A549 (cell line): ENCODE data around the gene PSME4. TPM values are rescaled to one million over a fixed set of nuclear protein-coding genes. Genes with fewer than 3 reads are reported as not detected.
A peak's percentile ranks its signal among the peaks of the same experiment; 100 is the strongest.

ENCODE experiments used
- ATAC-seq, 2 experiments: fragments of 200-7000 bp in 1 of 2; fragments of >200 bp in 1 of 2; cut with Nextera tagmentation in 1 of 2; cut with Tn5 transposase in 1 of 2; 3 replicates each; pipeline versions ENCODE4 v1.8.0 to v1.9.1; 2018 to 2020; ENCODE audit warnings: mild to moderate bottlenecking in 1 of 2, moderate library complexity in 1 of 2
- CTCF ChIA-PET: fragments of 300-600 bp; sonication (Branson Sonifier 250); formaldehyde crosslinking; extraction: SDS; loops from one replicate; lab custom pipeline; 2021; ENCODE audit warnings: antibody characterized with exemption, inconsistent platforms; lab: Yijun Ruan, JAX
- POLR2A ChIA-PET: fragments of 350-600 bp; formaldehyde crosslinking; extraction: SDS; loops from one replicate; lab custom pipeline; 2021; ENCODE audit warnings: antibody characterized with exemption, inconsistent platforms; lab: Yijun Ruan, JAX
- DNase-seq, 2 experiments: peaks; one replicate each; pipeline versions ENCODE4 v3.0.0 to v3.0.0-alpha.2; 2011 to 2016; ENCODE audit warnings: low read depth in 1 of 2, low spot score in 1 of 2
- FAIRE-seq: peaks from 2 replicates; lab custom pipeline; 2011; peaks lifted over from hg19 to GRCh38; lab: Jason Lieb, UNC
- H3K27ac ChIP-seq, 2 experiments: fragments of >200 bp; sonication (Bioruptor Twin); formaldehyde crosslinking; 3 replicates each; pipeline ENCODE4 v1.5.1; 2016 to 2017
- H3K4me1 ChIP-seq: fragments of >200 bp; sonication (Bioruptor Twin); formaldehyde crosslinking; 3 replicates; pipeline ENCODE4 v1.6.1; 2016
- H3K4me2 ChIP-seq: fragments of >200 bp; sonication (Bioruptor Twin); formaldehyde crosslinking; 3 replicates; pipeline ENCODE4 v1.6.1; 2016
- H3K4me3 ChIP-seq: fragments of >200 bp; sonication (Bioruptor Twin); formaldehyde crosslinking; 3 replicates; pipeline ENCODE4 v1.5.1; 2016
- H3K9me3 ChIP-seq: fragments of >200 bp; sonication (Bioruptor Twin); formaldehyde crosslinking; 3 replicates; pipeline ENCODE4 v1.6.1; 2016
- CBX8 ChIP-seq: fragments of 200-600 bp; sonication (generic); IDR thresholded peaks from 2 replicates; pipeline ENCODE4 v1.6.1; 2016
- CHD4 ChIP-seq: fragments of 200-600 bp; sonication (generic); IDR thresholded peaks from 2 replicates; pipeline ENCODE4 v1.6.1; 2016; ENCODE audit warnings: antibody characterized with exemption, mild to moderate bottlenecking, borderline replicate concordance
- EHF ChIP-seq: fragments of 250-450 bp; sonication (Bioruptor Pico); IDR thresholded peaks from 2 replicates; pipeline ENCODE4 v1.5.0; 2020; ENCODE audit warnings: mild to moderate bottlenecking
- EP300 ChIP-seq, 2 experiments: fragments of >200 bp; sonication (Bioruptor Twin); formaldehyde crosslinking; IDR thresholded peaks; 2 replicates in 1 of 2; 3 replicates in 1 of 2; pipeline ENCODE4 v1.6.1; 2016 to 2017
- FOSB ChIP-seq: fragments of 250-450 bp; sonication (Bioruptor Pico); IDR thresholded peaks from 2 replicates; pipeline ENCODE4 v1.5.0; 2020; ENCODE audit warnings: mild to moderate bottlenecking, moderate library complexity
- FOSL2 ChIP-seq, 2 experiments: fragments of 450-650 bp in 1 of 2; fragments of >200 bp in 1 of 2; sonication (Bioruptor Twin) in 1 of 2; formaldehyde crosslinking; IDR thresholded peaks; 2 replicates each; pipeline versions ENCODE4 v1.5.0 to v1.6.1; 2016 to 2020; ENCODE audit warnings: mild to moderate bottlenecking in 1 of 2, moderate library complexity in 1 of 2
- GATA3 ChIP-seq: IDR thresholded peaks from 2 replicates; pipeline ENCODE4 v1.6.1; 2012; ENCODE audit warnings: borderline replicate concordance
- HEYL ChIP-seq: fragments of 250-450 bp; sonication (Bioruptor Pico); IDR thresholded peaks from 2 replicates; pipeline ENCODE4 v1.8.0; 2021; ENCODE audit warnings: mild to moderate bottlenecking, moderate library complexity
- HOXA7 ChIP-seq: fragments of 250-450 bp; sonication (Bioruptor Pico); IDR thresholded peaks from 2 replicates; pipeline ENCODE4 v1.5.0; 2020; ENCODE audit warnings: mild to moderate bottlenecking, moderate library complexity
- HOXB5 ChIP-seq: fragments of 250-450 bp; sonication (Bioruptor Pico); IDR thresholded peaks from 2 replicates; pipeline ENCODE4 v1.5.0; 2020; ENCODE audit warnings: mild to moderate bottlenecking, moderate library complexity
- JUNB ChIP-seq: fragments of >200 bp; sonication (Bioruptor Twin); formaldehyde crosslinking; IDR thresholded peaks from 2 replicates; pipeline ENCODE4 v1.6.1; 2016
- MAFK ChIP-seq: fragments of 450-650 bp; IDR thresholded peaks from 2 replicates; pipeline ENCODE4 v1.6.1; 2014; ENCODE audit not compliant: partially characterized antibody
- MAX ChIP-seq: IDR thresholded peaks from 2 replicates; pipeline ENCODE4 v1.6.1; 2012
- MYC ChIP-seq: IDR thresholded peaks from 2 replicates; pipeline ENCODE4 v1.6.1; 2012; ENCODE audit warnings: mild to moderate bottlenecking, inconsistent platforms, low read length, improper control_type of control experiment, borderline replicate concordance
- NFE2L2 ChIP-seq: fragments of 150-350 bp; conservative IDR thresholded peaks from 2 replicates; pipeline ENCODE4 v1.6.1; 2014; ENCODE audit warnings: low read length
- NPAS2 ChIP-seq: fragments of 250-450 bp; sonication (Bioruptor Pico); IDR thresholded peaks from 2 replicates; pipeline ENCODE4 v1.8.0; 2022; ENCODE audit warnings: mild to moderate bottlenecking, moderate library complexity, borderline replicate concordance
- NR3C1 ChIP-seq: fragments of >200 bp; sonication (Bioruptor Twin); formaldehyde crosslinking; IDR thresholded peaks from 3 replicates; pipeline ENCODE4 v1.6.1; 2017
- RAD21 ChIP-seq, 2 experiments: fragments of >200 bp in 1 of 2; sonication (Bioruptor Twin) in 1 of 2; formaldehyde crosslinking in 1 of 2; IDR thresholded peaks in 1 of 2; conservative IDR thresholded peaks in 1 of 2; 2 replicates in 1 of 2; 3 replicates in 1 of 2; pipeline ENCODE4 v1.6.1; 2012 to 2018; ENCODE audit warnings: inconsistent platforms in 1 of 2
- RNF2 ChIP-seq: fragments of 200-600 bp; sonication (generic); IDR thresholded peaks from 2 replicates; pipeline ENCODE4 v1.6.1; 2016; ENCODE audit warnings: low read depth, mild to moderate bottlenecking, antibody characterized with exemption, moderate library complexity, borderline replicate concordance
- USF2 ChIP-seq: fragments of 450-650 bp; IDR thresholded peaks from 2 replicates; pipeline ENCODE4 v1.6.1; 2014; ENCODE audit warnings: antibody characterized with exemption
- ZFP36 ChIP-seq: fragments of 450-650 bp; IDR thresholded peaks from 2 replicates; pipeline ENCODE4 v1.6.1; 2014; ENCODE audit warnings: borderline replicate concordance; ENCODE audit not compliant: partially characterized antibody
- ZNF302 ChIP-seq: fragments of 250-450 bp; sonication (Bioruptor Pico); IDR thresholded peaks from 2 replicates; pipeline ENCODE4 v1.9.0; 2021; ENCODE audit warnings: inconsistent platforms, mild to moderate bottlenecking, moderate library complexity
- ZSCAN20 ChIP-seq: fragments of 250-450 bp; sonication (Bioruptor Pico); IDR thresholded peaks from 2 replicates; pipeline ENCODE4 v1.8.0; 2022; ENCODE audit warnings: mild to moderate bottlenecking, moderate library complexity
- WGBS: methylation state at CpG from one replicate; pipeline ENCODE4 v1.1.6; 2017; ENCODE audit errors: missing lambda C conversion rate; 5-methylcytosine and 5-hydroxymethylcytosine counted together
- polyA plus RNA-seq, 4 experiments: library from polyadenylated mRNA; depleted of rRNA in 3 of 4; stranded (reverse); fragments of >200 nt; fragmentation: RNase III in 1 of 4; extraction: RNeasy Plus Mini Kit Qiagen cat#74134 plus additional on column Dnase treatment in 1 of 4; gene quantifications; 2 replicates in 3 of 4; 3 replicates in 1 of 4; pipeline ENCODE4 v1.2.3, GENCODE V29; 2011 to 2017

PSME4 gene
- polyA plus RNA-seq, 2 of the 4 experiments (the other 2 are of a cell fraction), result 31.9 to 55.8 TPM

- FAIRE-seq (no peak), DNase-seq (no peak)
- 86% methylated on average over 2 of the region's 2 CpGs for WGBS
- Histone ChIP-seq H3K4me1 (no peaks in the 10 kb centered on the region), H3K9me3 (no peaks in the 10 kb centered on the region), H3K4me3 (no peak overlapping the region), H3K27ac (no peak overlapping the region)
- POLR2A ChIA-PET, result no interaction called here
- CTCF ChIA-PET, result interaction anchor here (2.5 kb wide), 1 partner anchor 11 kb away, joined by 8 read pairs; no protein-coding TSS in a partner anchor
- no peak for TF ChIP-seq FOSB (CRISPR knock-in tag)
- TF ChIP-seq EP300 (IDR thresholded peaks at IDR 0.05), result no peak
- no peak for TF ChIP-seq MAFK
- no peak for TF ChIP-seq MAX
- no peak for TF ChIP-seq ZFP36
- no peak for TF ChIP-seq EHF (CRISPR knock-in tag)
- no peak for TF ChIP-seq RNF2
- TF ChIP-seq RAD21 (conservative IDR thresholded peaks at IDR 0.05 in 1 of 2, IDR thresholded peaks at IDR 0.05 in 1 of 2), result no peak
- no peak for TF ChIP-seq MYC
- no peak for TF ChIP-seq ZSCAN20 (CRISPR knock-in tag)
- TF ChIP-seq NPAS2 (CRISPR knock-in tag), result no peak
- TF ChIP-seq ZNF302, result no peak
- TF ChIP-seq HEYL (CRISPR knock-in tag), result no peak
- TF ChIP-seq, all 56 proteins: peak for 0
- peak in 1 of 2 experiments; percentile 19; a peak in 1 of 6 replicates for ATAC-seq
- no peak overlapping the region for H3K4me2 ChIP-seq
Measured at GRCh38 chr2:53856272-53856671, 114.5 kb downstream of the PSME4 start.

GRCh38 chr2:53854678-53855077 lies 116.1 kb downstream of the PSME4 start:
- POLR2A ChIA-PET, result no interaction called here
- ATAC-seq (no peak), DNase-seq (no peak)

GRCh38 chr2:53852532-53852931 lies 118.3 kb downstream of the PSME4 start:
- 91% methylated on average over 4 of the region's 4 CpGs for WGBS
- no peak for DNase-seq
- ChIA-PET POLR2A (no interaction called here), CTCF (no interaction called here)
- no peak overlapping the region for H3K4me3 ChIP-seq
- ATAC-seq, result no peak
- H3K4me1 ChIP-seq, result no peaks in the 10 kb centered on the region
- no peak overlapping the region for H3K27ac ChIP-seq
- H3K9me3 ChIP-seq, result no peaks in the 10 kb centered on the region
- no peak overlapping the region for H3K4me2 ChIP-seq
- TF ChIP-seq HOXA7 (CRISPR knock-in tag) (no peak), FOSB (CRISPR knock-in tag) (no peak), USF2 (no peak), HOXB5 (CRISPR knock-in tag) (no peak), MAFK (peak; percentile 81), GATA3 (no peak), HEYL (CRISPR knock-in tag) (no peak), ZFP36 (no peak), JUNB (no peak)
- FAIRE-seq, result no peak

More at GRCh38 chr2:53854678-53855077, 116.1 kb downstream of the PSME4 start:
- no peak for TF ChIP-seq NR3C1
- TF ChIP-seq CBX8, result no peak
- no peak for TF ChIP-seq RAD21 (conservative IDR thresholded peaks at IDR 0.05 in 1 of 2, IDR thresholded peaks at IDR 0.05 in 1 of 2)
- TF ChIP-seq CHD4, result no peak
- no peak for TF ChIP-seq NFE2L2
- TF ChIP-seq FOSL2 (IDR thresholded peaks at IDR 0.05), result no peak
- TF ChIP-seq FOSL2 (CRISPR knock-in tag; IDR thresholded peaks at IDR 0.05), result no peak
- TF ChIP-seq EHF (CRISPR knock-in tag), result no peak
- TF ChIP-seq, all 56 proteins: peak for 0
- 100% methylated on average over 2 of the region's 2 CpGs for WGBS
- CTCF ChIA-PET, result interaction anchor here (2.5 kb wide), 1 partner anchor 13 kb away, joined by 8 read pairs; no protein-coding TSS in a partner anchor
- no peak overlapping the region for H3K4me2 ChIP-seq
- H3K4me3 ChIP-seq, result no peak overlapping the region
- H3K4me1 ChIP-seq, result no peaks in the 10 kb centered on the region
- no peak for FAIRE-seq
- H3K27ac ChIP-seq, result no peak overlapping the region
- H3K9me3 ChIP-seq, result no peaks in the 10 kb centered on the region
